ENCODE data around the gene PIGW. TPM values are rescaled to one million over a fixed set of nuclear protein-coding genes. Genes with fewer than 3 reads are reported as not detected.

PIGW gene
- total and polyA plus RNA-seq, 10 of the 15 experiments (the other 5 are each of a cell fraction or from before 2014, with no cell fraction given), result 6.0 to 31.5 (median 13.8) TPM

- TF ChIP-seq PKNOX1 (IDR thresholded peaks at IDR 0.05), result no peak
- TF ChIP-seq BCL3 (IDR thresholded peaks at IDR 0.05; ENCODE audit: borderline replicate concordance, insufficient read depth, low read depth, low read length, poor library complexity, severe bottlenecking), result no peak
- no peak for TF ChIP-seq ZBTB11 (CRISPR knock-in tag; IDR thresholded peaks at IDR 0.05)
- TF ChIP-seq, protein P1, sequence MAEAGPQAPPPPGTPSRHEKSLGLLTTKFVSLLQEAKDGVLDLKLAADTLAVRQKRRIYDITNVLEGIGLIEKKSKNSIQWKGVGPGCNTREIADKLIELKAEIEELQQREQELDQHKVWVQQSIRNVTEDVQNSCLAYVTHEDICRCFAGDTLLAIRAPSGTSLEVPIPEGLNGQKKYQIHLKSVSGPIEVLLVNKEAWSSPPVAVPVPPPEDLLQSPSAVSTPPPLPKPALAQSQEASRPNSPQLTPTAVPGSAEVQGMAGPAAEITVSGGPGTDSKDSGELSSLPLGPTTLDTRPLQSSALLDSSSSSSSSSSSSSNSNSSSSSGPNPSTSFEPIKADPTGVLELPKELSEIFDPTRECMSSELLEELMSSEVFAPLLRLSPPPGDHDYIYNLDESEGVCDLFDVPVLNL (IDR thresholded peaks at IDR 0.05; ENCODE audit: low read depth, low read length), result no peak
- TF ChIP-seq MLLT1 (IDR thresholded peaks at IDR 0.05), result no peak
- no peak for TF ChIP-seq FOS (IDR thresholded peaks at IDR 0.05; ENCODE audit: borderline replicate concordance, extremely low read depth, insufficient read length)
- no peak for TF ChIP-seq POLR2AphosphoS5 (IDR thresholded peaks at IDR 0.05; ENCODE audit: low read length)
- no peak for TF ChIP-seq JUNB (IDR thresholded peaks at IDR 0.05)
- no peak for TF ChIP-seq SUZ12 (IDR thresholded peaks at IDR 0.05; ENCODE audit: unreplicated experiment)
Observed at GRCh38 chr17:36510636-36511035, 24.2 kb upstream of the PIGW start (continued).
